GM18868 (cell line): ENCODE measurements around the gene NAP1L4.

Experiments used
- ATAC-seq: cut with Tn5 transposase; IDR thresholded peaks from one replicate; pipeline ENCODE4 v1.9.1; 2021; ENCODE audit warnings: mild to moderate bottlenecking, moderate library complexity; ENCODE audit not compliant: unreplicated experiment

NAP1L4 gene

DNA sequence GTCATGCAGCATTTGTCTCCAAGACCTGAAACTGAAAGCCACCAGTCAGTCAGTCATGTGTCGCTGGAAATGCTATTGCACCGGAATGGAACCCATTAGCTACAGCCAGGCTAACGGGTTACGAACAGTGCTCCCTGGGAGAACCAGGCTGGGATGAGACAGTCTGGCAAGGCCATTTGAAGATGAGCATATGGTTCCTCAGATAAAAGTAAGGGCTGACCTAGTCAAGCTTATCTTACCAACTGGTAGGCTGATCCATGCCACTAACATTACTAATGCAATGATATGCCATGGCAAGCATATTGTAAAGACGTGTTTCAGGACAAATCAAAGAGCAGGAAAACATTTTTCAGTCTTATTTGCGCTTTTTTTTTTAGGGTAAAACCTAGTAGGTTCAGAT lies 28.4 kb downstream of the NAP1L4 start:
- no peak for ATAC-seq

- ATAC-seq, result no peak
These were observed 28.9 kb downstream of the NAP1L4 start for GRCh38 chr11:2963112-2963754.

DNA sequence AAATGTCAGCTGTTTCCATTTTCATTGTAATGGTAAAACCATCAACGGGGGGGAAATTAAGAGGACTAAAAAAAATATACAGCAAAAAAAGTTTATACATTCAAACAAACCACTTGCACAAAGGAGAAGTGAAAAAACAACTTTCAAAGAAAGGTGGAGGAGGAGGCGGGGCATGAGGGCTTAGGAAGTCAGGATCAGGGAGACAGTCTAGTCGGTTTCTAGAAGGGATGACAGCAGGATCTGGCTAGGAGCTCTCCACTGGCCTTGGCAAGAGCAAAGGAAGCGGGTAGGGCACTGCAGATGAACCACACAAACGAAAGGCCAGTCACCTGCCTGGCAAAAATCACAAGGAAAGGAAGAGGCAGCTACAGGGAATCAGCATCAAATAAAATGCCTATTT lies 31.0 kb downstream of the NAP1L4 start:
- ATAC-seq, result no peak

DNA sequence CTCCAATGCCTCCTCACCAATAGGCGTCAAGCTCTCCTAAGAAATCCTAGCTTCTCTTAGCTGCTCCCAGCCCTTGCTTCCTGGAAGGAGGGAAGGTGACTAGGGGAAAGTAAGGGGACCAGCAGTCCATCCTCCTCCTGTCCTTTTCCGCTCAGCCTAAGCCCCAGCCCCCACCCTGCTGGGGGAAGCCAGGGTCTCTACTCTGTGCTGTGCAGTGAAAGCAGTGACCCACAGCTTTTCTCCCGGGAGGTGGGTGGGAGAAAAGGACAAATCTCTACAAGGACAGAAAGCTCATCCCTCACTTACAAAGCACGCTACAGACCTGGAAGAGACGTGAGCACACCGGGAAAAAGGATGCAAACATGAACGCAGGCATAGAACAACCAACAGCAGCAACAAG lies 32.0 kb downstream of the NAP1L4 start:
- ATAC-seq, result no peak

- ATAC-seq, result no peak
These were observed 33.9 kb downstream of the NAP1L4 start for GRCh38 chr11:2958251-2958650.

GRCh38 chr11:2955906-2956476 lies 36.1 kb downstream of the NAP1L4 start:
- ATAC-seq, result no peak

DNA sequence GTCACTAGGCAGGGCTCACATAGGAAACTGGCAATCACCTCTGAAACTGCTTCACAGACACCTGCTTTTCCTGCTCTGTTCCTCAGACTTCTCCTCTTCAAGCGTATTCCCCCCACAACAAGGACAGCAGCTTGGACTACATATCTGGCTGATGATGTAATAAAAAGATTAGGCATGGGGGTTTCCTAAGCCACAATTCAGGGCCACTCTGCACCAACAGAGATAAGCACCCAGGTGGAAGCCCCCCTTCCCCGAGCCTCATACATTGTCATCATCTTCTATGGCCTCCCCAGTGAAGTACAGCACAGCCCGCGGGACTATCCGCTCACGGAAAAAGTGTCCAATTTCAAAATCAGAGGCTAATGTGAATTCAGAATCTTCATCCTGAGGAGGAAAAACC lies 37.9 kb downstream of the NAP1L4 start:
- no peak for ATAC-seq

DNA sequence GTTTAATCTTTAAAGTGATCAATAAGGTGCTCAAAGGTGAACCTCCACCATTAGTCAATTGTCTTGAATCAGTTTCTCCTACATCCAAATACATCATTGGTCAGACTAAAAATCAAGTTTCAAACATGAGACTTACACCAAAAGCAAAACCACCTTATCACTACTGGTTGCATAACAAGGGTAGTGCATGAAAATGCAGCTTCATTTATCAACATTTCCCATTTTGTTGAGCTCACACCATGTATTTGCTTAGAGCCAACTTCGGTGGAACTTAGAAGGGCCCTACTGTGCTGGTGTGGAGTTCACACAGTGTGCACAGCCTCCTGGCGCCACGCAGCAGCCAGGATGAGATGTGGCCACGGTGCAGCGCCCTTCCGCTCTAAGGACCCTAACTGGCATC lies 39.8 kb downstream of the NAP1L4 start:
- ATAC-seq, result no peak

- no peak for ATAC-seq
These were observed 40.7 kb downstream of the NAP1L4 start for GRCh38 chr11:2951231-2952110.

GRCh38 chr11:2950825-2951224 lies 41.3 kb downstream of the NAP1L4 start:
- ATAC-seq, result no peak

- no peak for ATAC-seq
These were observed 42.2 kb downstream of the NAP1L4 start for GRCh38 chr11:2949920-2950319.

DNA sequence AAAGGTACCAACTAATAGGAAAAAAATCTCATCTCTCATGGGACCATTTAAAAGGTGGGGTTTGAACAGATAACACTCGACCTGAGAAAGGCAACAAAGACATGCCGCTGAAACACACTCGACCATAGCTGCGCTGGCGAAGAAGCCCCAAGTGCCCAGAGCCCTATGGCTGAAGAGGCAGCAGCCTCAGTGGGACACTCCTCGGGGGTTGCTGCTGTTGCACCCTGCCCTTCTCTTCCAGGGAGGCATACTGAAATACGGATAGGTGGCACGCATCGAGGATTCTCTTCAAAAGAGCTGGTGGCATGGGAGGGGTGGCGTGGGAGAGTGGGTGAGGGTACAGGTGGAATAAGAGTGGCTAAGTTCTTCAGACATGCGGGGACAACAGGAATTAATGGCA lies 44.4 kb downstream of the NAP1L4 start:
- no peak for ATAC-seq

- no peak for ATAC-seq
These were observed 46.3 kb downstream of the NAP1L4 start for GRCh38 chr11:2945757-2946287.

DNA sequence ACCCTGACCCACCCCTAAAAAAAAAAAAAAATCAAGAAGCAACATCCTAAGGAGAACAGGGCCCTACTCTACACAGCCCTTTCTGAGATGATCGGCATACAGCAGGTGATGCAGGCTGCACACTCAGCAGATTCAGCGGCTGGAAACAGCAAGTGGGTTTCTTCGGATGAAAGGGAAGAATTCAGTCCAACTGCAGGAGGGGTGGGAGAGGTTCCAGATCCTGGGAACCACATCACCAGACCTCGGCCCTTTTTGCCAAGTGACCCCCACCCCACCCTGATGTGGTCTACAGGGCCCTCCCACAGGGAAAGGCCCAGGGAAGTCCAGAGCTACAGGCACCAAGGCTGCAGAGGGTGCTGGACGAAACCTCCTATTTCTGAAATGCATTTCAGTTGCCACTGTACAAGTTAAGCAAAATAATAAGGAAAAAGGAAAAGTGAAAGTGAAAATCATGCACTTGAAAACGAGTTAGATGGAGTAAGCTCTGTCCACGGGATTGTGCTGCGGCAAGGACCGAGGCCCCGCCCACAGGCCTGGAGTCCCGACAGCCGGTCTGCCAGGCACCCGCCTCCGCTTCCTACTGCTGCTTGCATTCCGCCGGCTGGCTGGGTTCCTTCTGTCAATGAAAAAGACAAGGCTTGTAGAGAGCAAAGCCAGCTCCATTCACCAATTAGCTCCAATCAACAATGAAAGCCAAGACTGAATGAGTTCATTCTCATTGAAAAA lies 46.9 kb downstream of the NAP1L4 start:
- no peak for ATAC-seq

DNA sequence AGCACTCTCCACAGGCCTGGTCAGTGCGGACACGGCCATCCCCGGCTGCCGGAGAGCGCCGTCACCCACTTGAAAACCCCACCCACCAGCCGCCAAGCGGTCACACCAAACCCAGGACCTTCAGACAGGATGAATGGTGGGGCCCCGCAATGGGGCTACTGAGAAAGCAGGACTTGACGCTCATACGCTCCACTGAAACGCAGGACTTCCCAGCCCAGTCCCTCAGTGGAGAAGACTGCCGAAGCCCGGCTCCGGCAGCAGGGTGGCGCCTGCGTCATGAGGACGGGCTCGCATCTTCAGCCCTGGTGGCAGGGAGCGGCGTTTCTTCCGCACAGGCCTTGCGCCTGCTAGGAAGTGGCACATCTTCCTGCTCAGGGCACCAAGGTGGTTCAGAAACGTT lies 47.6 kb downstream of the NAP1L4 start:
- ATAC-seq, result no peak

DNA sequence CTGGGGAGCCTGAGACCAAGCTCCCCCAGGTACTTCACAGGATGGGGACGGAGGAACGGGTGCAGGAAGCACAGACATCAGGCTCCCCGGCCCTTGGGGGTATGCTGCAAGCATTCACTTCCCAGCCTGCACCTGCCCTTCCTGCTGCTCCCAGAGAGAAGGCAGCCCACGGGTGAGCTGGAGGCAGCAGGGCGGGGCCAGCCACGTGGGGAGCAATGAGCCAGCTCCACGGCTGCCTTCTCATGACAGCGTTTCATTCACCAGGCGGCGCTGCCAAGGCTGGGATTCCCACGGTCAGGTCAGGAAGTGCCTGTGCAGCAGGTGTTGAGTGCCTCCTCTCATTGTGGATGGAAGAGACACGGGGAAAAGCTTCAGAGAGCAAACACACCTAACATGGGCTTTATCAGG lies 48.4 kb downstream of the NAP1L4 start:
- no peak for ATAC-seq

GRCh38 chr11:2942872-2943710 lies 49.0 kb downstream of the NAP1L4 start:
- no peak for ATAC-seq

GRCh38 chr11:2942447-2942846 lies 49.7 kb downstream of the NAP1L4 start:
- no peak for ATAC-seq

GRCh38 chr11:2940921-2941821 lies 51.0 kb downstream of the NAP1L4 start:
- ATAC-seq, result no peak
